SHP77 (cell line): Measurements from ENCODE around the gene MBD6.
"Not testable (repeated sequence)": the region's sequence is repeated elsewhere in the genome, so short reads cannot be mapped to it uniquely, and the experiment has no call there.

ENCODE experiments used
- DNase-seq, 2 experiments: peaks; one replicate each; lab custom pipeline; 2025; lab: John Stamatoyannopoulos, UW

The MBD6 gene

DNA sequence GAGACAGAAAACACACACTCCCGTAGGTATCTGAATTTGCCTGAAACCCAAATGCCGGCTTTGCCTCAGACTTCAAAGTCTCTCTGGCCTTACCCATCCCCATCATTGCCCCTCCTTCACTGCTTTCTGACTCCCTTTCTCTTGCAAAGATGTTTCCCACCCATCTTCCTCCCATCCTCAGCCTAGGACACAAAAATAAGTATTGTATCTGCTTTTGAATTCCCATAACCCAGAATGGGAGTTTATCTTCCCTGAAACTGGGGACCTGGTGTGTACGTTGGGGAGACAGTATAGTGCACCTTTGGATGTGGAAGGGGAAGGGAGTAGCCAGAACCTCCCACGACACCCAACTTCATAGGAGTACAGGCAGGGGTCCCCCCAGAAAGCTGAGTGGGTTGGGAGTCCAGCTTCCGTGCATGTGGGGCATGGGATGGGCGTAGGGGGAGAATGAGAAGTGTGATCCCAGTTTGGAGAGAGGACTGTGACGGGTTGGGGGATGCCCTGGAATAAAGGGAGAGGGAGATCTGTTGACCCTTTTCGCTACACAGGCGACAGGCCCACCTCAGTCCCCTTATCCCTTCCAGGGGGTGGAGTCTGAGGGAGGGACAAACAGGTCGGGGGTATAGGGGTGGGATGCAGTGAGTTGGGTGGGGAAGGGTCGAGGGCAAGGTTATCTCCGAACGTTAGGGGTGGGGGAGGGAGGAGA, 26.7 kb downstream of the MBD6 start:
- no peak for DNase-seq

DNA sequence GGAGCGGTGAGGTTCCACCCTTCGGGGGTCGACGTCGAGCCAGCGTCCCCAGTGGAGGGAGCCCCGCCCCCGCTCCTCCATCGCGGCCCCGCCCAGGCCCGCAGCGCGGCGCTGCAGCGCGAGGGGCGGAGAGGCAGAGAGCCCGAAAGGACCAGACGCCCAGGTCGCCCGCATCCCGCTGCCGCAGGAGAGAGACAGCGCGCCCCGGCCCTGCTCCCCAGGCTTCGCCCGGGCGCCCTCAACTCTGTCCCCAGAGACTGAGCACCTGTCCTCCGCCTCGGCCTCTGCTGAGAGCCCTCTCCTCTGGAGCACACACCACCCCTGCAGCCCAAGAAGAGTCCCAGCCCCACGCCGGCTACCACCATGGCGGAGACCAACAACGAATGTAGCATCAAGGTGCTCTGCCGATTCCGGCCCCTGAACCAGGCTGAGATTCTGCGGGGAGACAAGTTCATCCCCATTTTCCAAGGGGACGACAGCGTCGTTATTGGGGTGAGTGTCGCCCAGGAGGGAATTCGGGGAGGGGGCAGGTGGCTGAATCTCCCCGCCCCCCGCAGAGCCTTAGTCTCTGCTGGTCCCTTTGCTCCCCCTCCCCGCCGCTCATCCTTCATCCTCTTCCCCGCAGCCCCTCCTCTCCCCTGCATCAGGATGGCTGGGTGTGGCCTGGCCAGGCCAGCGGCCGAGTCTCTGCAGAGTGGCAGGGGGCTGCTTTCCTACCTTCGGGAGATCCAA, 27.5 kb downstream of the MBD6 start, which contains the start of gene KIF5A:
TSS of gene KIF5A (plus strand) at position 136 of the 732 bp plus-strand sequence. CDS start at position 364, 228 bp downstream.
- DNase-seq, result peak; percentile 11 to 40

DNA sequence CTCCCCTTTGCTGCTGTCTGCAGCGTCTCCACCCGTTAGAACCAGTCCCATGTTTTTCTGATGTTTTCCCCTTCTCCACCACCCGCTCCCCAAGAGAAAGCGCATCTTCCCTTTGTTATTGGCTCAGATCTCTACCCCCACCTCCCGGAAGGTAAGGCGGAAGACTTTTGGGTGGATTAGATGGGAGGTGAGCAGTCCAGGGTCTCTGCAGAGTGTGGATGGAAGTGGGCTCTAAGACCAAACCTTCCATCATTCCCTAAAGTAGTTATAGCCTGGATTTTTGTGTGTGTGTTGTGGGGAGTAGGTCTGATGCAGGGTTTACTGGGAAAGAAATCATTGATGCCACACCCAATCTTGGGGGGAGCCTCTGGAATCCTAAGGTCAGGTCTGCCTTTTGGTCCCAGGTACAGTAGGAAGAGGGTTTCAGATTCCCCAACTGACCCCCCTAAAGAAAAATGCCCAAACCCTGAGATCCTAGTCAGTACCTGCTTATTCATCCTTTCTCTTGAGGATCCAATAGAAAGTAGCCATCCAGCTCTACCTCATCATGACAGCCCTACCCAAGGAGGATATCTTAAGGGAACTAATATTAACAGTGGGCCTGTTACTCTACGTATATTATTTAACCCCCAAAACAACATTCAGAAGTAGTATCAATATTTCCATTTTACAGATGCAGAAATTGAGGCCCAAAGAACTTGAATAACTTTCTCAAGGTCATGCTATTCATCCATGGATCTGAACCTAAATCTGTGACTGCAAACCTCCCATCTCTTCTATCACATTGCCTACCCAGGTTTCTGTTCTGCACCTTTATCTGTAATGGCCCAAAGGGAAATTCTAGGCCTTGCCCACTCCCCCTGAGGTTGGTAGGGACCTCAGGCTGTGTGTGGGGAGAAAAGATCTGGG, 28.3 kb downstream of the MBD6 start:
- no peak for DNase-seq

DNA sequence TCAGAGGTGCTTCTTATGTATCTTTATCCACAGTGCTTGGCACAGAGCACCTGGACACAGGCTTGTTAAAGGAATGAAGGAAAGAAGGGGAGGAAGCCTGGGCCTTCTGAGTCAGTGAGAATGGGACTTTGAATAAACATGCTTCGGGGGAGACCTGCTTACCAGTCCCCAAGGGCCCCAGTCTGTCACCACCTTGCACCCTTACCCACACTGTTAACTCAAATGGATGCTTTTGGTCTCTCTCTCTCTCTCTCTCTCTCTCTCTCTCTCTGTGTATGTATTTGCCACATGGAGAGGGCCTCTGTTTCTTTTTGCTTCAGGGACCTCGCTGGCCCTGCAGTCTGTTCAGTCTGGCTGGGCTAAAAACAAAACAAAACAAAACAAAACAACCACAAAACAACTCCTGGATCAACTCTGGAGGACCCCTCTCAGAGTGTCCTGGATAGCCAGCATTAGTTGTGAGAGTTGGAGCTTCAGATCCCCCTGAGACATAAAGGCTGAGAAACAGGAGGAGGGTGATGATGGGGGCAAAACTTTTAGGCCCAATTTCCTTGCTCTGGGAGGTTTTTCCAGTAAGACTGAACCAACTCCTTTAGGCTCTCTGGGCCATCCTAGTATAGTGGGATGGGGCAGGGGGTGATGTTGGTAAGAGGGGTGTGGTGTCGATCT, 29.1 kb downstream of the MBD6 start:
- no peak for DNase-seq

GRCh38 chr12:57552306-57552651, 29.7 kb downstream of the MBD6 start:
- no peak for DNase-seq

- no peak for DNase-seq
Measured at GRCh38 chr12:57552835-57553313, 30.2 kb downstream of the MBD6 start.

GRCh38 chr12:57553343-57554202, 30.9 kb downstream of the MBD6 start:
- no peak for DNase-seq

DNA sequence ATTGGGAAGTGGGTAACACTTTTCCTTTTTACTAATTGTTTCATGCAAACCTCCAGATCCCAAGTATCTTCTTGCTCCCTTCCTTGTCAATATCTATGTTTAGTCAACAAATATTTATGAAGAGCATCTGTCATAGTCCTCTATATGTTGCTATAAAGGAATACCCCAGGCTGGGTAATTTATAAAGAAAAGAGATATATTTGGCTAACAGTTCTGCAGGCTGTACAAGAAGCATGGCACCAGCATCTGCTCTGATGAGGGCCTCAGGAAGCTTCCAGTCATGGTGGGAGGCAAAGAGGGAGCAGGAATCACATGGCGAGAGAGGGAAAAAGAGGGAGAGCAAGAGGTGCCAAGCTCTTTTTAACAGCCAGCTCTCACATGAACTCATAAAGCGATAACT, 31.8 kb downstream of the MBD6 start:
- DNase-seq, result no peak

DNA sequence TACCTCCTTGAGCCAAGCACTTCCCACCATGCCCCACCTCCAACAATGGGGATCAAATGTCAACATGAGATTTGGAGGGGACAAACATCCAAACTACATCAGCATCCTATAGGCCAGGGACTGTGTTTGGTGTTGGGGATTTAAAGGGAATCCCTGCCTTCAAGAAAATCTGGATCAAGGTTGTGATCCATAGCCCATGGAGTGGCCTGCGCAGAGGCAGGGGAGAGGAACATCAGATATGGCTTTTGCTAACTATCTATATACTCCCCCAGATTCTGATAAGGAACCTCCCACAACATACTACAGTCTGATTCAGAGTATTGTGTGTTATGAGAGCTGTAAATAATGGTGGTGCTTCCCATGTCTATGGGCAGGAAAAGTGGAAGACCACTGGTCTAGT, 32.3 kb downstream of the MBD6 start:
- DNase-seq, result no peak

DNA sequence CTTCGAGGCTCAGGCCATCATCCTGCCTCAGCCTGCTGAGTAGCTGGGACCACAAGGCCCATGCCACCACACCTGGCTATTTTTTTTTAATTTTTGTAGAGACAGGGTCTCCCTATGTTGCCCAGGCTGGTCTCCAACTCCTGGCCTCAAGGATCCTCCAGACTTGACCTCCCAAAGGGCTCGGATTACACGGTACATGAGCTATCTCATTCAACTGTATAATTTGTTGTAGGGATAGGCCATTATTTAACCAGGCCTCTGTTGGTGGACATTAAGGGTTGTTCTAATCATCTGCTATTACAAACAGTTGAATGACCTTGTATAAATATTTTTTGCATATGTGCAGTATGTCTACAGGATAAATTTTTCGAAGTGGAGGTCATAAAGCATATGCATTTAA, 36.2 kb downstream of the MBD6 start:
- no peak for DNase-seq

GRCh38 chr12:57560516-57560915, 37.9 kb downstream of the MBD6 start:
- DNase-seq, result no peak

GRCh38 chr12:57561117-57561516, 38.5 kb downstream of the MBD6 start:
- DNase-seq, result not testable (repeated sequence)

- no peak for DNase-seq
Measured at GRCh38 chr12:57563358-57563757, 40.7 kb downstream of the MBD6 start.

DNA sequence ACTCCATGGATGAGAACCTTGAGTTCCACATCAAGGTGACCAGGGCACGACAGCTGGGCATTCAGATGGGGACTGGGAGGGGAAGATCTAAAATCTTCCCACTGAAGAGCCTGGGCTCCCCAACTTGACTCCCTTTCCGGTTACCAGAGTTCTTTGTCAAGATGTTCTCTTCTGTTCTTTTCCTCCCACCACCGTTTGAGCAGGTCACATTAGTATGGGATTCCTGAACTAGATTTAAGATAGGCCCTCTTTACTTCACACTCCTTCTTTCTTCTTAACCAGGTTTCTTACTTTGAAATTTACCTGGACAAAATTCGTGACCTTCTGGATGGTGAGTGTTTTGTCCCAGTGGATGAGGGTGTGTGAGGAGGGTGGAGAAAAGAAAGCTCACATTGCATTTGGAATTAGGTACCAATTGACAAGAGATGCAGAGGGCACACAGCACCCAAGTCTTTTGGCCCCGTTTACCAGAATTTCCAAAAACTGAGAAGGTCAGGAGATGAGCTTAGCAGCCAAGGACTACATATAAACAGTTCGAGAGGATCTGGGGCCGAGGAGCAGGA, 41.6 kb downstream of the MBD6 start:
- no peak for DNase-seq

DNA sequence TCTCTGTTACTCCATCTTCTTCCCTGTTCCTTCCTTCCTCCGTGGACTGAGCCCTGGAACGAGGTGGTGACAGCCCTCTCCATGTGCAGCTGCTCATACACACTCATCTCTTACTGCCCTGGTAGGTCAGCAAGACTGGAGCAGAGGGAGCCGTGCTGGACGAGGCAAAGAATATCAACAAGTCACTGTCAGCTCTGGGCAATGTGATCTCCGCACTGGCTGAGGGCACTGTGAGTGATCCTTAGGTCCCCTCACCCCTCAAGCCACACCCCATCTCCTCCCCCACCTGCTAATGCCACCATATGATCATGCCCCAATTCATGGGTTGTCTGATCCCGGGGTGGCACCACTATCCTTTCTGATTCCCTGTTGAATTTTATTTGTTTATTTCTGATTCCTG, 46.2 kb downstream of the MBD6 start:
- no peak for DNase-seq

GRCh38 chr12:57569858-57570257, 47.2 kb downstream of the MBD6 start:
- no peak for DNase-seq

GRCh38 chr12:57570438-57570837, 47.8 kb downstream of the MBD6 start:
- DNase-seq, result not testable (repeated sequence)

- no peak for DNase-seq
Measured at GRCh38 chr12:57571926-57572762, 49.5 kb downstream of the MBD6 start.

GRCh38 chr12:57574795-57575194, 52.2 kb downstream of the MBD6 start:
- no peak for DNase-seq
